Ascending aorta (tissue), 2 donors: Measurements from ENCODE around the gene SPDEF. TPM values are rescaled to one million over a fixed set of nuclear protein-coding genes. Genes with fewer than 3 reads are reported as not detected.

ENCODE experiments used
- DNase-seq, 2 donors: peaks; one replicate each; pipeline ENCODE4 v3.0.0-alpha.2; 2019; ENCODE audit warnings: low spot score in 2 of 2
- H3K27ac ChIP-seq, 2 donors: fragments of 200-600 bp; sonication (generic); one replicate each; pipeline ENCODE4 v1.5.1; 2016 to 2017; ENCODE audit warnings: mild to moderate bottlenecking in 1 of 2
- H3K27me3 ChIP-seq: fragments of 200-600 bp; sonication (generic); one replicate; pipeline ENCODE4 v1.5.1; 2017
- H3K36me3 ChIP-seq, 2 donors: fragments of 200-600 bp; sonication (generic); one replicate each; pipeline ENCODE4 v1.5.1; 2016
- H3K4me1 ChIP-seq, 2 donors: fragments of 200-600 bp; sonication (generic); one replicate each; pipeline ENCODE4 v1.5.1; 2016 to 2017; ENCODE audit warnings: mild to moderate bottlenecking in 1 of 2
- H3K4me3 ChIP-seq, 2 donors: fragments of 200-600 bp; sonication (generic); one replicate each; pipeline ENCODE4 v1.5.1; 2016 to 2017; ENCODE audit warnings: mild to moderate bottlenecking in 1 of 2
- H3K9me3 ChIP-seq, 2 donors: fragments of 200-600 bp; sonication (generic); one replicate each; pipeline ENCODE4 v1.5.1; 2016
- CTCF ChIP-seq, 3 experiments: fragments of 200-600 bp in 2 of 3; fragments of 450-650 bp in 1 of 3; sonication (generic) in 2 of 3; IDR thresholded peaks; one replicate each; pipeline ENCODE4 v1.5.1; 2016 to 2019; ENCODE audit warnings: antibody characterized with exemption in 3 of 3, mild to moderate bottlenecking in 1 of 3, moderate library complexity in 1 of 3
- intact Hi-C: fragments of 100-400 bp; cut with DNase I; formaldehyde crosslinking; loops from one replicate; pipeline ENCODE4 v1.15.1; 2023
- total RNA-seq: library from RNA; depleted of rRNA; stranded (reverse); fragments of >200 nt; gene quantifications from one replicate; pipeline ENCODE4 v1.1.0, GENCODE V29; 2016

SPDEF gene
- total RNA-seq, 1 donor from 2014 or later: not detected

GRCh38 chr6:34572021-34572420, 15.9 kb upstream of the SPDEF start:
- no peaks in the 10 kb centered on the region for H3K27me3 ChIP-seq
- no peaks in the 10 kb centered on the region for H3K36me3 ChIP-seq
- no peak for DNase-seq
- H3K9me3 ChIP-seq: no peaks in the 10 kb centered on the region
- intact Hi-C loops: no loop called here
- no peaks in the 10 kb centered on the region for H3K4me1 ChIP-seq
- TF ChIP-seq CTCF (IDR thresholded peaks at IDR 0.05): no peak
- no peak overlapping the region for H3K27ac ChIP-seq
- no peak overlapping the region for H3K4me3 ChIP-seq

GRCh38 chr6:34571388-34571787, 15.3 kb upstream of the SPDEF start:
- DNase-seq: no peak

GRCh38 chr6:34570066-34570833, 14.1 kb upstream of the SPDEF start:
- Histone ChIP-seq H3K36me3 (no peaks in the 10 kb centered on the region), H3K4me1 (no peaks in the 10 kb centered on the region), H3K9me3 (no peaks in the 10 kb centered on the region), H3K27me3 (no peaks in the 10 kb centered on the region), H3K27ac (no peak overlapping the region), H3K4me3 (no peak overlapping the region)
- DNase-seq: no peak
- no peak for TF ChIP-seq CTCF (IDR thresholded peaks at IDR 0.05)
- intact Hi-C loops: no loop called here

More at GRCh38 chr6:34571388-34571787, 15.3 kb upstream of the SPDEF start:
- H3K27me3 ChIP-seq: no peaks in the 10 kb centered on the region
- intact Hi-C loops: no loop called here
- no peaks in the 10 kb centered on the region for H3K36me3 ChIP-seq
- no peak for TF ChIP-seq CTCF (IDR thresholded peaks at IDR 0.05)
- no peak overlapping the region for H3K4me3 ChIP-seq
- H3K27ac ChIP-seq: no peak overlapping the region
- no peaks in the 10 kb centered on the region for H3K4me1 ChIP-seq
- no peaks in the 10 kb centered on the region for H3K9me3 ChIP-seq

GRCh38 chr6:34569361-34569973, 13.3 kb upstream of the SPDEF start:
- Histone ChIP-seq H3K36me3 (no peaks in the 10 kb centered on the region), H3K27ac (no peak overlapping the region), H3K4me3 (no peak overlapping the region), H3K9me3 (no peaks in the 10 kb centered on the region), H3K27me3 (no peaks in the 10 kb centered on the region), H3K4me1 (no peaks in the 10 kb centered on the region)
- intact Hi-C loops: no loop called here
- no peak for TF ChIP-seq CTCF (IDR thresholded peaks at IDR 0.05)
- DNase-seq: no peak

GRCh38 chr6:34568341-34569201, 12.4 kb upstream of the SPDEF start:
- Histone ChIP-seq H3K4me3 (no peak overlapping the region), H3K36me3 (no peaks in the 10 kb centered on the region), H3K9me3 (no peaks in the 10 kb centered on the region), H3K4me1 (no peaks in the 10 kb centered on the region), H3K27ac (no peak overlapping the region), H3K27me3 (no peaks in the 10 kb centered on the region)
- no peak for DNase-seq
- intact Hi-C loops: no loop called here
- TF ChIP-seq CTCF (IDR thresholded peaks at IDR 0.05): no peak
